MM.1S (cell line): ENCODE data around the gene KLHL3.

Source experiments
- DNase-seq: peaks from one replicate; pipeline ENCODE4 v3.0.0-alpha.2; 2015
- H2AFZ ChIP-seq: fragments of 300-600 bp; sonication (generic); 2 replicates; pipeline ENCODE4 v1.6.0; 2016; ENCODE audit warnings: antibody characterized with exemption, low read length
- H3F3A ChIP-seq: fragments of 300-600 bp; sonication (generic); 2 replicates; pipeline ENCODE4 v1.6.1; 2016; ENCODE audit warnings: mild to moderate bottlenecking, antibody characterized with exemption, low read length, moderate library complexity, mixed read lengths; ENCODE audit not compliant: insufficient read depth
- H3K27ac ChIP-seq: fragments of 300-600 bp; sonication (generic); 2 replicates; pipeline ENCODE4 v1.5.1; 2016; ENCODE audit warnings: mild to moderate bottlenecking, low read length
- H3K27me3 ChIP-seq: fragments of 300-600 bp; sonication (generic); replicated peaks from 2 replicates; pipeline ENCODE4 v1.6.0; 2016; ENCODE audit warnings: low read length; ENCODE audit not compliant: insufficient read depth
- H3K36me3 ChIP-seq: fragments of 300-600 bp; sonication (generic); replicated peaks from 2 replicates; pipeline ENCODE4 v1.6.1; 2016; ENCODE audit warnings: mild to moderate bottlenecking, low read length, mixed read lengths; ENCODE audit not compliant: insufficient read depth
- H3K4me1 ChIP-seq: fragments of 300-600 bp; sonication (generic); 2 replicates; pipeline ENCODE4 v1.6.1; 2016; ENCODE audit warnings: low read length, mixed read lengths
- H3K4me2 ChIP-seq: fragments of 300-600 bp; sonication (generic); 2 replicates; pipeline ENCODE4 v1.6.0; 2016; ENCODE audit warnings: low read depth, low read length
- H3K4me3 ChIP-seq: fragments of 300-600 bp; sonication (generic); 2 replicates; pipeline ENCODE4 v1.5.1; 2016; ENCODE audit warnings: low read length, mixed read lengths
- H3K79me2 ChIP-seq: fragments of 300-600 bp; sonication (generic); 2 replicates; pipeline ENCODE4 v1.6.1; 2016; ENCODE audit warnings: mixed run types, low read length, mixed read lengths
- H3K9ac ChIP-seq: fragments of 300-600 bp; sonication (generic); 2 replicates; pipeline ENCODE4 v1.6.1; 2016; ENCODE audit warnings: low read length, mixed read lengths
- H3K9me2 ChIP-seq: fragments of 300-600 bp; sonication (generic); replicated peaks from 2 replicates; pipeline ENCODE4 v1.6.1; 2016; ENCODE audit warnings: mild to moderate bottlenecking, low read length, mixed read lengths; ENCODE audit not compliant: insufficient read depth
- H3K9me3 ChIP-seq: fragments of 300-600 bp; sonication (generic); replicated peaks from 2 replicates; pipeline ENCODE4 v1.6.1; 2016; ENCODE audit warnings: mild to moderate bottlenecking, low read length, mixed read lengths; ENCODE audit not compliant: insufficient read depth
- H4K20me1 ChIP-seq: fragments of 300-600 bp; sonication (generic); 2 replicates; pipeline ENCODE4 v1.6.1; 2016; ENCODE audit warnings: mild to moderate bottlenecking, low read length, moderate library complexity, mixed read lengths; ENCODE audit not compliant: insufficient read depth
- CTCF ChIP-seq: fragments of 300-600 bp; sonication (generic); IDR thresholded peaks from 2 replicates; pipeline ENCODE4 v1.5.1; 2016; ENCODE audit warnings: antibody characterized with exemption, low read length, mixed read lengths
- EZH2 ChIP-seq: fragments of 300-600 bp; sonication (generic); optimal IDR thresholded peaks from 2 replicates; pipeline ENCODE3; 2017; ENCODE audit warnings: low read depth, mild to moderate bottlenecking, antibody characterized with exemption, low read length, mixed read lengths
- EZH2phosphoT487 ChIP-seq: fragments of 300-600 bp; sonication (generic); IDR thresholded peaks from 2 replicates; pipeline ENCODE4 v1.6.1; 2018; ENCODE audit warnings: antibody characterized with exemption, low read length

KLHL3 gene

GRCh38 chr5:137618476-137618875 lies 117.4 kb downstream of the KLHL3 start:
- Histone ChIP-seq H3K4me1 (peaks cover 7% of the 10 kb centered on the region), H4K20me1 (no peaks in the 10 kb centered on the region), H3K27ac (no peak overlapping the region), H3F3A (no peaks in the 10 kb centered on the region), H3K27me3 (no peaks in the 10 kb centered on the region), H3K9ac (no peak overlapping the region), H3K9me2 (no peaks in the 10 kb centered on the region), H3K4me2 (no peak overlapping the region), H3K79me2 (no peaks in the 10 kb centered on the region), H3K36me3 (no peaks in the 10 kb centered on the region), H2AFZ (no peak overlapping the region), H3K4me3 (no peak overlapping the region), H3K9me3 (no peaks in the 10 kb centered on the region)
- DNase-seq, result no peak
- TF ChIP-seq EZH2 (no peak), EZH2phosphoT487 (no peak), CTCF (no peak)

GRCh38 chr5:137617528-137618205 lies 118.2 kb downstream of the KLHL3 start:
- H3K79me2 ChIP-seq, result no peaks in the 10 kb centered on the region
- no peak for TF ChIP-seq CTCF
- no peak for TF ChIP-seq EZH2
- no peak for TF ChIP-seq EZH2phosphoT487
- H3K9ac ChIP-seq, result no peak overlapping the region
- no peaks in the 10 kb centered on the region for H4K20me1 ChIP-seq
- H3K9me3 ChIP-seq, result no peaks in the 10 kb centered on the region
- H2AFZ ChIP-seq, result no peak overlapping the region
- H3F3A ChIP-seq, result no peaks in the 10 kb centered on the region
- DNase-seq, result no peak
- peaks cover under 1% of the 10 kb centered on the region; the same call in 1 of the 2 replicates for H3K4me1 ChIP-seq
- no peak overlapping the region for H3K4me3 ChIP-seq
- no peak overlapping the region for H3K27ac ChIP-seq
- H3K9me2 ChIP-seq, result no peaks in the 10 kb centered on the region
- H3K36me3 ChIP-seq, result no peaks in the 10 kb centered on the region
- no peaks in the 10 kb centered on the region for H3K27me3 ChIP-seq
- no peak overlapping the region for H3K4me2 ChIP-seq

GRCh38 chr5:137616046-137616445 lies 119.8 kb downstream of the KLHL3 start:
- Histone ChIP-seq H3K27ac (no peak overlapping the region), H2AFZ (no peak overlapping the region), H3K9ac (no peak overlapping the region), H3K9me3 (no peaks in the 10 kb centered on the region), H3F3A (no peaks in the 10 kb centered on the region), H3K27me3 (no peaks in the 10 kb centered on the region), H3K79me2 (no peaks in the 10 kb centered on the region), H3K9me2 (no peaks in the 10 kb centered on the region), H4K20me1 (no peaks in the 10 kb centered on the region), H3K4me3 (no peak overlapping the region), H3K36me3 (no peaks in the 10 kb centered on the region), H3K4me1 (no peaks in the 10 kb centered on the region), H3K4me2 (no peak overlapping the region)
- TF ChIP-seq EZH2phosphoT487, result no peak
- TF ChIP-seq EZH2, result no peak
- no peak for TF ChIP-seq CTCF
- DNase-seq, result no peak
